ENCODE data around the gene LCNL1.

DNA sequence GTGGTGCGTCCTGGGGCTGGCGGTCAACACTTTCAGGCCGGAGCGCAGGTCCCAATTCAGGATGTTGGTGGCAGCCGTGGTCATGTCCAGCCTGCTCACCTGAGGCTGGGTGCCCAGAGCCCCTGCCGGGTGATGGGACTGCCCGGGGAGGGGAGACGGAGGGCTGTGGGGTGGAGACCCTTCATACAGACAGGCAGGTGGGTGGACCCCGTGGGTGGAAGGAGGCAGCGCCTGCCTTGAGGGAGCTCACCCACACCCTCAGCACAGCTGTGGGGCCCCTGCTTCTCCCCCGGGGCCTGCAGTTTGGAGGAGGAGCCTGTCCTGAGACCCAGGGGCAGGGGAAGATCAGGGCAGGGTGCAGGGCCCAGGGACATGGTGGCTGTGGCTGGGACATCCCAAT, 12.4 kb upstream of the LCNL1 start:
- TF ChIP-seq, protein P1, sequence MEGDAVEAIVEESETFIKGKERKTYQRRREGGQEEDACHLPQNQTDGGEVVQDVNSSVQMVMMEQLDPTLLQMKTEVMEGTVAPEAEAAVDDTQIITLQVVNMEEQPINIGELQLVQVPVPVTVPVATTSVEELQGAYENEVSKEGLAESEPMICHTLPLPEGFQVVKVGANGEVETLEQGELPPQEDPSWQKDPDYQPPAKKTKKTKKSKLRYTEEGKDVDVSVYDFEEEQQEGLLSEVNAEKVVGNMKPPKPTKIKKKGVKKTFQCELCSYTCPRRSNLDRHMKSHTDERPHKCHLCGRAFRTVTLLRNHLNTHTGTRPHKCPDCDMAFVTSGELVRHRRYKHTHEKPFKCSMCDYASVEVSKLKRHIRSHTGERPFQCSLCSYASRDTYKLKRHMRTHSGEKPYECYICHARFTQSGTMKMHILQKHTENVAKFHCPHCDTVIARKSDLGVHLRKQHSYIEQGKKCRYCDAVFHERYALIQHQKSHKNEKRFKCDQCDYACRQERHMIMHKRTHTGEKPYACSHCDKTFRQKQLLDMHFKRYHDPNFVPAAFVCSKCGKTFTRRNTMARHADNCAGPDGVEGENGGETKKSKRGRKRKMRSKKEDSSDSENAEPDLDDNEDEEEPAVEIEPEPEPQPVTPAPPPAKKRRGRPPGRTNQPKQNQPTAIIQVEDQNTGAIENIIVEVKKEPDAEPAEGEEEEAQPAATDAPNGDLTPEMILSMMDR (IDR thresholded peaks at IDR 0.05) = no peak
- TF ChIP-seq EZH2 (IDR thresholded peaks at IDR 0.05) = no peak
